Measurements from ENCODE around the gene DTX4.

The DTX4 gene

DNA sequence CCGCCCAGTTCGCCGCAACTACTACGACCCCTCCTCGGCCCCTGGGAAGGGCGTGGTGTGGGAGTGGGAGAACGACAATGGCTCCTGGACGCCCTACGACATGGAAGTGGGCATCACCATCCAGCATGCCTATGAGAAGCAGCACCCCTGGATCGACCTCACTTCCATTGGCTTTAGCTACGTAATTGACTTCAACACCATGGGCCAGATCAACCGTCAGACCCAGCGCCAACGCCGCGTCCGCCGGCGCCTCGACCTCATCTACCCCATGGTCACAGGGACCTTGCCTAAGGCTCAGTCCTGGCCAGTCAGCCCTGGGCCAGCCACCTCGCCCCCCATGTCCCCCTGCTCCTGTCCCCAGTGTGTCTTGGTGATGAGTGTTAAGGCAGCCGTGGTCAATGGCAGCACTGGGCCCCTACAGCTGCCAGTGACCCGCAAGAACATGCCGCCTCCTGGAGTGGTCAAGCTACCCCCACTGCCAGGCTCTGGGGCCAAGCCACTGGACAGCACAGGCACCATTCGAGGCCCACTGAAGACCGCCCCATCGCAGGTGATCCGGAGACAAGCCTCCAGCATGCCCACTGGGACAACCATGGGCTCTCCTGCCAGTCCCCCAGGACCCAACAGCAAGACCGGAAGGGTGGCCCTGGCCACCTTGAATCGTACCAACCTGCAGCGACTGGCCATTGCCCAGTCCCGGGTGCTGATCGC is 10.0 kb downstream of the DTX4 start:
- peaks cover 19% of the 10 kb centered on the region for H3K4me1 Mint-ChIP-seq
- no peak overlapping the region for H3K4me3 Mint-ChIP-seq
- DNase-seq: no peak
- H3K27me3 Mint-ChIP-seq (ENCODE audit: low read depth, poor library complexity): peaks cover 5% of the 10 kb centered on the region
- no peak overlapping the region for H3K27ac Mint-ChIP-seq
- H3K36me3 Mint-ChIP-seq (ENCODE audit: low read depth): peaks cover 48% of the 10 kb centered on the region
- H3K9me3 Mint-ChIP-seq: peaks cover 9% of the 10 kb centered on the region
- TF ChIP-seq, protein P1, sequence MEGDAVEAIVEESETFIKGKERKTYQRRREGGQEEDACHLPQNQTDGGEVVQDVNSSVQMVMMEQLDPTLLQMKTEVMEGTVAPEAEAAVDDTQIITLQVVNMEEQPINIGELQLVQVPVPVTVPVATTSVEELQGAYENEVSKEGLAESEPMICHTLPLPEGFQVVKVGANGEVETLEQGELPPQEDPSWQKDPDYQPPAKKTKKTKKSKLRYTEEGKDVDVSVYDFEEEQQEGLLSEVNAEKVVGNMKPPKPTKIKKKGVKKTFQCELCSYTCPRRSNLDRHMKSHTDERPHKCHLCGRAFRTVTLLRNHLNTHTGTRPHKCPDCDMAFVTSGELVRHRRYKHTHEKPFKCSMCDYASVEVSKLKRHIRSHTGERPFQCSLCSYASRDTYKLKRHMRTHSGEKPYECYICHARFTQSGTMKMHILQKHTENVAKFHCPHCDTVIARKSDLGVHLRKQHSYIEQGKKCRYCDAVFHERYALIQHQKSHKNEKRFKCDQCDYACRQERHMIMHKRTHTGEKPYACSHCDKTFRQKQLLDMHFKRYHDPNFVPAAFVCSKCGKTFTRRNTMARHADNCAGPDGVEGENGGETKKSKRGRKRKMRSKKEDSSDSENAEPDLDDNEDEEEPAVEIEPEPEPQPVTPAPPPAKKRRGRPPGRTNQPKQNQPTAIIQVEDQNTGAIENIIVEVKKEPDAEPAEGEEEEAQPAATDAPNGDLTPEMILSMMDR (IDR thresholded peaks at IDR 0.05): no peak

DNA sequence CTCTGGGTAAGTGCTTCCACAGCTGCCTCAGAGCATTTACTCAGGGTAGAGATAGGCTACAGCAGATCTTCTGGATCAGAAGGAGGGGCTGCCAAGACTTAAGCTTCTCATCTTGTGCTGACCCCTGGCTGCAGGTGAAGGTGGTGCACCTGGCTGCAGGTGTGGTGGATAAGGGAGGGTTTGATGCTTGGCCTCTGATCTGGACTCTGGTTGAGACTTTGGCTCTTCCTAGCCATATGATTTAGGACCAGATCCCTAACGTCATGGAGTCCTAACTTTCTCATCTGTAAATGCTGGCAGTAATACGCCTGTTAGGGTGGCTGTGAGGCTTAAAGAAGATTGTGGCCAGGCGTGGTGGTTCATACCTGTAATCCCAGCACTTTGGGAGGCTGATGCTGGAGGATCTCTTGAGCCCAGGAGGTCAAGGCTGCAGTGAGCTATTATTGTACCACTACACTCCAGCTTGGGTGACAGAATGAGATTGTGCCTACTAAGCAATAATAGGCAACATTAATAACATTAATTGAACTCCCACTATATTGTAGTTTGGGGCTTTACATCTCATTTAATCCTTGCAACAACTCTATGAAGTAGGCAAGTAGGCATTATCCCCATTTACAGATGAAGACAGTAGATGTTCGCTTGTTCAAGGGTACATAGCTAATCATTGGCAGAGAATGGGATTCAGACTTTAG is 10.7 kb downstream of the DTX4 start:
- peaks cover 9% of the 10 kb centered on the region for H3K9me3 Mint-ChIP-seq
- no peak overlapping the region for H3K27ac Mint-ChIP-seq
- DNase-seq: no peak
- no peak overlapping the region for H3K4me3 Mint-ChIP-seq
- peaks cover 5% of the 10 kb centered on the region for H3K27me3 Mint-ChIP-seq (ENCODE audit: low read depth, poor library complexity)
- H3K36me3 Mint-ChIP-seq (ENCODE audit: low read depth): peaks cover 46% of the 10 kb centered on the region
- TF ChIP-seq, protein P1 (IDR thresholded peaks at IDR 0.05): peak; percentile 12
- peaks cover 23% of the 10 kb centered on the region for H3K4me1 Mint-ChIP-seq

DNA sequence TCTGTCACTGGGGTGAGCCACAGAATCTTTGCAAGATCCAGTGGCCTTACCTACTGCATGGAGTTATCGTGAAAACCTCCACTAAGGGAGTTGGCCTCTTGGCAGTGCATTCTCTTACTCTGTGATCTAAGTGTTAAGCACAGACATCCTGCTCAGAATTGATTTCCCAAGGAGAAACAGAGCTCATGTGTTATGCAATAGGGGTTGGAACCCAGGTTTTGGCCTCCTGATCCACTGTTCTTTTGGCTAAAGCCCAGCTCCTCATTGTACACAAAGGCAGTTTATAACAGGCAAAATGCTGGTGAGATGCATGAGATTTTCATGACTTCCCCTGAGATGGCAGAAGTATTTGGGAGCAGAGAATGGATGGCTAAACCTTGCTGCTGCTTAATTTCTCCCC is 11.8 kb downstream of the DTX4 start:
- no peak overlapping the region for H3K27ac Mint-ChIP-seq
- DNase-seq: no peak
- TF ChIP-seq, protein P1 (IDR thresholded peaks at IDR 0.05): no peak
- peaks cover 23% of the 10 kb centered on the region for H3K4me1 Mint-ChIP-seq
- H3K36me3 Mint-ChIP-seq (ENCODE audit: low read depth): peaks cover 45% of the 10 kb centered on the region
- peaks cover 5% of the 10 kb centered on the region for H3K27me3 Mint-ChIP-seq (ENCODE audit: low read depth, poor library complexity)
- H3K9me3 Mint-ChIP-seq: peaks cover 6% of the 10 kb centered on the region
- H3K4me3 Mint-ChIP-seq: no peak overlapping the region

DNA sequence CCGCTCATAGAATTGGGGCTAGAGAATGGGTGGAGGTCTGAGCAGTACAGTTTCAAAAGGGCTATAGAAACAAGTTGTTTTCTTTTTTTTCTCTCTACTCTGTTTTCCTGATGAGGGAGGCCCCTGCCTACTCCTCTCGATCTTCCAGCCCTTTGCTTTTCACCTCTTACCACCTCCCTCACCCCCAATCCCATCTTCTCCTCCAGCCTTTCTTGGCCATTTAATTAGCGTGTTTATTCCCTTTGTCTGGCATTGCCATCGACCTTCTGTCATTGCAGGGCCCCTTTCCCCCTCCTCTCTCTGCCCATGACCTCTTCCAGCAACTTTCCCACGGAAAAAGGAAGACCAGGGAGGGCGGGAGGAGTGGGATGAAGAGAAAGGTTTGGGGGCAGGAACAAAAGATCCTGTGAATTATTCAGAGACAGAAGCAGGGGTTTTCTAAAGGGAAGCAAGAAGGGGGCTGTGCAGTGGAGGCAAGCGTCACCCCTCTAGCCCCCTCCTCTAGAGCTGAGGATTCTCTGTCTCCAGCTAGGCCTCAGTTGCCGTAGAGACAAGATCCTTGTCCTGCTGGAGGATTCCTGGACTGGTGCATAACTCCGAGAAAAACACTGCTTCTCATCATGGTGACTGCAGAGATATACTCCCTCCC is 12.9 kb downstream of the DTX4 start:
- TF ChIP-seq, protein P1 (IDR thresholded peaks at IDR 0.05): no peak
- Mint-ChIP-seq H3K27ac (peak overlapping the region; percentile 86), H3K27me3 (ENCODE audit: low read depth, poor library complexity) (peaks cover 5% of the 10 kb centered on the region), H3K9me3 (peaks cover 1% of the 10 kb centered on the region), H3K4me1 (peaks cover 23% of the 10 kb centered on the region), H3K36me3 (ENCODE audit: low read depth) (peaks cover 42% of the 10 kb centered on the region), H3K4me3 (peak overlapping the region; percentile 12)
- no peak for DNase-seq

DNA sequence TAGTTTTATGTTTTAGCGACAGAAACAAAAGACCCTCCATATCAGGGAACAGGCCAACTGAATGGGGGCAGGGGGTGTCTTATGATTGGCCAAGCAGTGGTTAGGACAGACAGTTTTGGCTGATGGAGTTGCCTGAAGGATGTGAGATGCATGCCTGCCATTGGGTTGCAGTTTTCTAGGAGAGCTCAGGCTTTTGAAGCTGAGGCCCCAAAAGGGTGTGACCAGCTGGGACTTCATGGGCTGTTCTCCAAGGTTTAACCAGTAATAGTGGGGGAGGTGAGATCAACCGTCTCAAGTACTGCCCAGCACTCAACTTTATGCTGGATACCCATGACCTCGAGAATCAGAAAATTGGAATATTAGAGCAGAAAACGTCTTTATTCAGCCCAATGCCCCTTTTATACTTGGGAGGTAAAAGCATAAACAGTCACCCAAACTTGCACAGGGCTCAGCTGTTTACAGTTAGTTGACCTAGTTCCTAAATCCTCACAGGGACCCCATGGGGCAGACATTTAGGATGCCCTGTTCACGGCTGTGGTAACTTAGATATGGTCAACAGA is 13.5 kb downstream of the DTX4 start:
- Mint-ChIP-seq H3K27me3 (ENCODE audit: low read depth, poor library complexity) (peaks cover 5% of the 10 kb centered on the region), H3K9me3 (no peaks in the 10 kb centered on the region), H3K36me3 (ENCODE audit: low read depth) (peaks cover 47% of the 10 kb centered on the region), H3K4me1 (peaks cover 23% of the 10 kb centered on the region), H3K4me3 (no peak overlapping the region), H3K27ac (peak overlapping the region; percentile 62)
- TF ChIP-seq, protein P1 (IDR thresholded peaks at IDR 0.05): no peak
- DNase-seq: no peak
